GM23338 (cell line): ENCODE results near the gene SSH2. TPM values are rescaled to one million over a fixed set of nuclear protein-coding genes. Genes with fewer than 3 reads are reported as not detected.
"Not testable (repeated sequence)": the region's sequence is repeated elsewhere in the genome, so short reads cannot be mapped to it uniquely, and the experiment has no call there.

Source experiments
- ATAC-seq: fragments of 200-7000 bp; cut with Tn5 transposase; 3 replicates; pipeline ENCODE4 v1.9.1; 2020
- DNase-seq: peaks from one replicate; pipeline ENCODE4 v3.0.0-alpha.2; 2015; ENCODE audit warnings: low spot score
- H2AFZ ChIP-seq: fragments of 200-600 bp; sonication (generic); 2 replicates; pipeline ENCODE4 v1.8.0; 2016; ENCODE audit warnings: antibody characterized with exemption, mild to moderate bottlenecking, moderate library complexity
- H3F3A ChIP-seq: fragments of 200-600 bp; sonication (generic); replicated peaks from 2 replicates; pipeline ENCODE4 v1.8.0; 2017; ENCODE audit warnings: antibody characterized with exemption, mixed run types, low read depth
- H3K27ac ChIP-seq: fragments of 200-600 bp; sonication (generic); 2 replicates; pipeline ENCODE4 v1.6.1; 2016; ENCODE audit warnings: low read depth
- H3K27me3 ChIP-seq: fragments of 200-600 bp; sonication (generic); 2 replicates; pipeline ENCODE4 v1.8.0; 2016; ENCODE audit warnings: mild to moderate bottlenecking, mixed run types, moderate library complexity; ENCODE audit not compliant: insufficient read depth
- H3K36me3 ChIP-seq: fragments of 200-600 bp; sonication (generic); 2 replicates; pipeline ENCODE4 v1.8.0; 2016; ENCODE audit warnings: mild to moderate bottlenecking; ENCODE audit not compliant: insufficient read depth
- H3K4me1 ChIP-seq: fragments of 200-600 bp; sonication (generic); 2 replicates; pipeline ENCODE4 v1.8.0; 2016; ENCODE audit warnings: mild to moderate bottlenecking, moderate library complexity; ENCODE audit not compliant: insufficient read depth
- H3K4me2 ChIP-seq: fragments of 200-600 bp; sonication (generic); 2 replicates; pipeline ENCODE4 v1.7.1; 2017; ENCODE audit warnings: mixed run types
- H3K4me3 ChIP-seq: fragments of 200-600 bp; sonication (generic); 2 replicates; pipeline ENCODE4 v1.6.1; 2016; ENCODE audit warnings: mixed run types
- H3K79me2 ChIP-seq: fragments of 200-600 bp; sonication (generic); replicated peaks from 2 replicates; pipeline ENCODE4 v1.8.0; 2017; ENCODE audit warnings: mild to moderate bottlenecking; ENCODE audit not compliant: insufficient read depth
- H3K9me2 ChIP-seq: fragments of 200-600 bp; sonication (generic); 2 replicates; pipeline ENCODE4 v1.8.0; 2017; ENCODE audit not compliant: insufficient read depth
- H4K20me1 ChIP-seq: fragments of 200-600 bp; sonication (generic); replicated peaks from 2 replicates; pipeline ENCODE4 v1.8.0; 2017; ENCODE audit warnings: mild to moderate bottlenecking; ENCODE audit not compliant: insufficient read depth
- H3K27ac Mint-ChIP-seq: 2 replicates; pipeline ENCODE4 v1.8.0; 2020; ENCODE audit warnings: inconsistent platforms, mild to moderate bottlenecking, moderate library complexity, mixed read lengths
- H3K27me3 Mint-ChIP-seq: 3 replicates; pipeline ENCODE4 v1.8.0; 2022; ENCODE audit warnings: low read depth, mild to moderate bottlenecking, moderate library complexity, mixed read lengths, inconsistent platforms; ENCODE audit not compliant: insufficient read depth, poor library complexity
- H3K36me3 Mint-ChIP-seq: 3 replicates; pipeline ENCODE4 v1.8.0; 2021; ENCODE audit warnings: low read depth, mild to moderate bottlenecking, inconsistent platforms, moderate library complexity, mixed read lengths
- H3K4me1 Mint-ChIP-seq: 3 replicates; pipeline ENCODE4 v1.8.0; 2020; ENCODE audit warnings: mild to moderate bottlenecking, inconsistent platforms, mixed read lengths
- H3K4me3 Mint-ChIP-seq: 3 replicates; pipeline ENCODE4 v1.8.0; 2021; ENCODE audit warnings: moderate library complexity, mild to moderate bottlenecking, inconsistent platforms, mixed read lengths
- H3K9me3 Mint-ChIP-seq: 3 replicates; pipeline ENCODE4 v1.8.0; 2020; ENCODE audit warnings: moderate library complexity, mild to moderate bottlenecking, inconsistent platforms, mixed read lengths
- CREB1 ChIP-seq: fragments of 250-450 bp; sonication (Bioruptor Pico); IDR thresholded peaks from 2 replicates; pipeline ENCODE4 v1.5.0; 2020; ENCODE audit warnings: low read depth, mild to moderate bottlenecking, moderate library complexity
- EZH2phosphoT487 ChIP-seq: fragments of 200-600 bp; sonication (generic); IDR thresholded peaks from one replicate; pipeline ENCODE4 v1.8.1; 2018; ENCODE audit warnings: antibody characterized with exemption; ENCODE audit not compliant: unreplicated experiment
- JUNB ChIP-seq: IDR thresholded peaks from one replicate; pipeline ENCODE4 v1.6.1; 2016; ENCODE audit warnings: antibody characterized with exemption; ENCODE audit not compliant: unreplicated experiment
- NANOG ChIP-seq: IDR thresholded peaks from 2 replicates; pipeline ENCODE4 v1.6.1; 2016; ENCODE audit warnings: antibody characterized with exemption, borderline replicate concordance
- POLR2AphosphoS5 ChIP-seq: IDR thresholded peaks from 2 replicates; pipeline ENCODE4 v1.6.1; 2016; ENCODE audit warnings: antibody characterized with exemption, low read depth
- STAT1 ChIP-seq: IDR thresholded peaks from one replicate; pipeline ENCODE4 v1.6.1; 2016; ENCODE audit warnings: antibody characterized with exemption; ENCODE audit not compliant: unreplicated experiment
- ZNF114 ChIP-seq: fragments of 250-450 bp; sonication (Bioruptor Pico); IDR thresholded peaks from 2 replicates; pipeline ENCODE4 v1.5.0; 2020; ENCODE audit warnings: mild to moderate bottlenecking, moderate library complexity
- polyA plus RNA-seq: library from polyadenylated mRNA; unstranded; fragments of >200 nt; fragmentation: Nextera tagmentation; extraction: Ambion mirVana; gene quantifications from 2 replicates; pipeline ENCODE4 v1.2.1, GENCODE V29; 2016
- total RNA-seq: library from RNA; depleted of rRNA; stranded (reverse); fragments of >200 nt; shearing (Covaris generic); gene quantifications from 2 replicates; pipeline ENCODE4 v1.2.3, GENCODE V29; 2014
- TF ChIP-seq, protein P1 (sequence below): IDR thresholded peaks from one replicate; pipeline ENCODE4 v1.6.1; 2018; ENCODE audit warnings: antibody characterized with exemption; ENCODE audit not compliant: unreplicated experiment
- TF ChIP-seq, protein P2 (sequence below): fragments of 250-450 bp; sonication (Bioruptor Pico); IDR thresholded peaks from 2 replicates; pipeline ENCODE4 v1.5.0; 2020; ENCODE audit warnings: mild to moderate bottlenecking, moderate library complexity
- TF ChIP-seq, protein P3 (sequence below): IDR thresholded peaks from 2 replicates; pipeline ENCODE4 v1.6.1; 2016; ENCODE audit warnings: antibody characterized with exemption
- TF ChIP-seq, protein P4 (sequence below), 2 experiments: fragments of 200-600 bp in 1 of 2; sonication (generic) in 1 of 2; conservative IDR thresholded peaks; 2 replicates each; pipeline versions ENCODE4 v1.5.1 to v1.6.1; 2016 to 2017; ENCODE audit warnings: antibody characterized with exemption in 2 of 2, low read depth in 2 of 2, mild to moderate bottlenecking in 2 of 2, moderate library complexity in 1 of 2

The SSH2 gene
- total and polyA plus RNA-seq, 2 experiments from 2014 or later = 9.9 to 12.1 TPM

DNA sequence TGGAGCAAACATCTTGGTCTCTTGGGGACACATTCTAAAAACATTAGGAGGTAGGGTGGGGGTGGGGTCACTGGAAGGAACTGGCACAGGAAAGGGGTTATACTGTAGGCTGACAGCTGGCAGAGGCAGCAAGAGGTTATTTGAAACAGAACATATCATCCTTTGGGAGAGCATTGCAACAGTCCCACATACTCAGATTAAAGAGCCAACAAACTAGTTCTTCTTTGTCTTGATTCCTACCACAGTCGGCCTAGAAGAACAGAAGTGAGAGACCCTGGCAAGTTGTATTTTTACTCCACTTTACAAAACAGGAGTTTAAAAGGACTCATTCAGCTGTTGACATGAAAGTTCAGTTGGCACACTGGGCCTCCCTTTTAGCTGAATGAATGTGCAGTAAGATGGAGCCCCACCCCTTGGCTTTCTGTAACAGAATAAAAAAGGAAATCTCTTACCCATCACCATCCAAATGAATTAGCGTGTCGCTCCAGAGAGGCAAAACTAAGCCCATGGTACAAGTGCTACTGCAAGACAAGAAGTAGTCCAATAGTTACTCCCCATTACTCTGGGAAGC is 252.7 kb downstream of the SSH2 start:
- no peaks in the 10 kb centered on the region for H3K36me3 Mint-ChIP-seq
- H3K36me3 ChIP-seq = no peaks in the 10 kb centered on the region
- no peak for TF ChIP-seq ZNF114 (CRISPR knock-in tag)
- TF ChIP-seq EZH2phosphoT487 = no peak
- TF ChIP-seq, protein P1, sequence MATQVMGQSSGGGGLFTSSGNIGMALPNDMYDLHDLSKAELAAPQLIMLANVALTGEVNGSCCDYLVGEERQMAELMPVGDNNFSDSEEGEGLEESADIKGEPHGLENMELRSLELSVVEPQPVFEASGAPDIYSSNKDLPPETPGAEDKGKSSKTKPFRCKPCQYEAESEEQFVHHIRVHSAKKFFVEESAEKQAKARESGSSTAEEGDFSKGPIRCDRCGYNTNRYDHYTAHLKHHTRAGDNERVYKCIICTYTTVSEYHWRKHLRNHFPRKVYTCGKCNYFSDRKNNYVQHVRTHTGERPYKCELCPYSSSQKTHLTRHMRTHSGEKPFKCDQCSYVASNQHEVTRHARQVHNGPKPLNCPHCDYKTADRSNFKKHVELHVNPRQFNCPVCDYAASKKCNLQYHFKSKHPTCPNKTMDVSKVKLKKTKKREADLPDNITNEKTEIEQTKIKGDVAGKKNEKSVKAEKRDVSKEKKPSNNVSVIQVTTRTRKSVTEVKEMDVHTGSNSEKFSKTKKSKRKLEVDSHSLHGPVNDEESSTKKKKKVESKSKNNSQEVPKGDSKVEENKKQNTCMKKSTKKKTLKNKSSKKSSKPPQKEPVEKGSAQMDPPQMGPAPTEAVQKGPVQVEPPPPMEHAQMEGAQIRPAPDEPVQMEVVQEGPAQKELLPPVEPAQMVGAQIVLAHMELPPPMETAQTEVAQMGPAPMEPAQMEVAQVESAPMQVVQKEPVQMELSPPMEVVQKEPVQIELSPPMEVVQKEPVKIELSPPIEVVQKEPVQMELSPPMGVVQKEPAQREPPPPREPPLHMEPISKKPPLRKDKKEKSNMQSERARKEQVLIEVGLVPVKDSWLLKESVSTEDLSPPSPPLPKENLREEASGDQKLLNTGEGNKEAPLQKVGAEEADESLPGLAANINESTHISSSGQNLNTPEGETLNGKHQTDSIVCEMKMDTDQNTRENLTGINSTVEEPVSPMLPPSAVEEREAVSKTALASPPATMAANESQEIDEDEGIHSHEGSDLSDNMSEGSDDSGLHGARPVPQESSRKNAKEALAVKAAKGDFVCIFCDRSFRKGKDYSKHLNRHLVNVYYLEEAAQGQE = no peak
- no peak for TF ChIP-seq JUNB
- TF ChIP-seq STAT1 = no peak
- TF ChIP-seq, protein P2, sequence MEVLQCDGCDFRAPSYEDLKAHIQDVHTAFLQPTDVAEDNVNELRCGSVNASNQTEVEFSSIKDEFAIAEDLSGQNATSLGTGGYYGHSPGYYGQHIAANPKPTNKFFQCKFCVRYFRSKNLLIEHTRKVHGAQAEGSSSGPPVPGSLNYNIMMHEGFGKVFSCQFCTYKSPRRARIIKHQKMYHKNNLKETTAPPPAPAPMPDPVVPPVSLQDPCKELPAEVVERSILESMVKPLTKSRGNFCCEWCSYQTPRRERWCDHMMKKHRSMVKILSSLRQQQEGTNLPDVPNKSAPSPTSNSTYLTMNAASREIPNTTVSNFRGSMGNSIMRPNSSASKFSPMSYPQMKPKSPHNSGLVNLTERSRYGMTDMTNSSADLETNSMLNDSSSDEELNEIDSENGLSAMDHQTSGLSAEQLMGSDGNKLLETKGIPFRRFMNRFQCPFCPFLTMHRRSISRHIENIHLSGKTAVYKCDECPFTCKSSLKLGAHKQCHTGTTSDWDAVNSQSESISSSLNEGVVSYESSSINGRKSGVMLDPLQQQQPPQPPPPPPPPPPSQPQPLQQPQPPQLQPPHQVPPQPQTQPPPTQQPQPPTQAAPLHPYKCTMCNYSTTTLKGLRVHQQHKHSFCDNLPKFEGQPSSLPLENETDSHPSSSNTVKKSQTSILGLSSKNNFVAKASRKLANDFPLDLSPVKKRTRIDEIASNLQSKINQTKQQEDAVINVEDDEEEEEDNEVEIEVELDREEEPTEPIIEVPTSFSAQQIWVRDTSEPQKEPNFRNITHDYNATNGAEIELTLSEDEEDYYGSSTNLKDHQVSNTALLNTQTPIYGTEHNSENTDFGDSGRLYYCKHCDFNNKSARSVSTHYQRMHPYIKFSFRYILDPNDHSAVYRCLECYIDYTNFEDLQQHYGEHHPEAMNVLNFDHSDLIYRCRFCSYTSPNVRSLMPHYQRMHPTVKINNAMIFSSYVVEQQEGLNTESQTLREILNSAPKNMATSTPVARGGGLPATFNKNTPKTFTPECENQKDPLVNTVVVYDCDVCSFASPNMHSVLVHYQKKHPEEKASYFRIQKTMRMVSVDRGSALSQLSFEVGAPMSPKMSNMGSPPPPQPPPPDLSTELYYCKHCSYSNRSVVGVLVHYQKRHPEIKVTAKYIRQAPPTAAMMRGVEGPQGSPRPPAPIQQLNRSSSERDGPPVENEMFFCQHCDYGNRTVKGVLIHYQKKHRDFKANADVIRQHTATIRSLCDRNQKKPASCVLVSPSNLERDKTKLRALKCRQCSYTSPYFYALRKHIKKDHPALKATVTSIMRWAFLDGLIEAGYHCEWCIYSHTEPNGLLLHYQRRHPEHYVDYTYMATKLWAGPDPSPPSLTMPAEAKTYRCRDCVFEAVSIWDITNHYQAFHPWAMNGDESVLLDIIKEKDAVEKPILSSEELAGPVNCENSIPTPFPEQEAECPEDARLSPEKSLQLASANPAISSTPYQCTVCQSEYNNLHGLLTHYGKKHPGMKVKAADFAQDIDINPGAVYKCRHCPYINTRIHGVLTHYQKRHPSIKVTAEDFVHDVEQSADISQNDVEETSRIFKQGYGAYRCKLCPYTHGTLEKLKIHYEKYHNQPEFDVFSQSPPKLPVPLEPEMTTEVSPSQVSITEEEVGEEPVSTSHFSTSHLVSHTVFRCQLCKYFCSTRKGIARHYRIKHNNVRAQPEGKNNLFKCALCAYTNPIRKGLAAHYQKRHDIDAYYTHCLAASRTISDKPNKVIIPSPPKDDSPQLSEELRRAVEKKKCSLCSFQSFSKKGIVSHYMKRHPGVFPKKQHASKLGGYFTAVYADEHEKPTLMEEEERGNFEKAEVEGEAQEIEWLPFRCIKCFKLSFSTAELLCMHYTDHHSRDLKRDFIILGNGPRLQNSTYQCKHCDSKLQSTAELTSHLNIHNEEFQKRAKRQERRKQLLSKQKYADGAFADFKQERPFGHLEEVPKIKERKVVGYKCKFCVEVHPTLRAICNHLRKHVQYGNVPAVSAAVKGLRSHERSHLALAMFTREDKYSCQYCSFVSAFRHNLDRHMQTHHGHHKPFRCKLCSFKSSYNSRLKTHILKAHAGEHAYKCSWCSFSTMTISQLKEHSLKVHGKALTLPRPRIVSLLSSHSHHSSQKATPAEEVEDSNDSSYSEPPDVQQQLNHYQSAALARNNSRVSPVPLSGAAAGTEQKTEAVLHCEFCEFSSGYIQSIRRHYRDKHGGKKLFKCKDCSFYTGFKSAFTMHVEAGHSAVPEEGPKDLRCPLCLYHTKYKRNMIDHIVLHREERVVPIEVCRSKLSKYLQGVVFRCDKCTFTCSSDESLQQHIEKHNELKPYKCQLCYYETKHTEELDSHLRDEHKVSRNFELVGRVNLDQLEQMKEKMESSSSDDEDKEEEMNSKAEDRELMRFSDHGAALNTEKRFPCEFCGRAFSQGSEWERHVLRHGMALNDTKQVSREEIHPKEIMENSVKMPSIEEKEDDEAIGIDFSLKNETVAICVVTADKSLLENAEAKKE (CRISPR knock-in tag) = no peak
- TF ChIP-seq, protein P3, sequence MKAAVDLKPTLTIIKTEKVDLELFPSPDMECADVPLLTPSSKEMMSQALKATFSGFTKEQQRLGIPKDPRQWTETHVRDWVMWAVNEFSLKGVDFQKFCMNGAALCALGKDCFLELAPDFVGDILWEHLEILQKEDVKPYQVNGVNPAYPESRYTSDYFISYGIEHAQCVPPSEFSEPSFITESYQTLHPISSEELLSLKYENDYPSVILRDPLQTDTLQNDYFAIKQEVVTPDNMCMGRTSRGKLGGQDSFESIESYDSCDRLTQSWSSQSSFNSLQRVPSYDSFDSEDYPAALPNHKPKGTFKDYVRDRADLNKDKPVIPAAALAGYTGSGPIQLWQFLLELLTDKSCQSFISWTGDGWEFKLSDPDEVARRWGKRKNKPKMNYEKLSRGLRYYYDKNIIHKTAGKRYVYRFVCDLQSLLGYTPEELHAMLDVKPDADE = no peak
- no peak for TF ChIP-seq CREB1 (CRISPR knock-in tag)
- TF ChIP-seq, protein P4, sequence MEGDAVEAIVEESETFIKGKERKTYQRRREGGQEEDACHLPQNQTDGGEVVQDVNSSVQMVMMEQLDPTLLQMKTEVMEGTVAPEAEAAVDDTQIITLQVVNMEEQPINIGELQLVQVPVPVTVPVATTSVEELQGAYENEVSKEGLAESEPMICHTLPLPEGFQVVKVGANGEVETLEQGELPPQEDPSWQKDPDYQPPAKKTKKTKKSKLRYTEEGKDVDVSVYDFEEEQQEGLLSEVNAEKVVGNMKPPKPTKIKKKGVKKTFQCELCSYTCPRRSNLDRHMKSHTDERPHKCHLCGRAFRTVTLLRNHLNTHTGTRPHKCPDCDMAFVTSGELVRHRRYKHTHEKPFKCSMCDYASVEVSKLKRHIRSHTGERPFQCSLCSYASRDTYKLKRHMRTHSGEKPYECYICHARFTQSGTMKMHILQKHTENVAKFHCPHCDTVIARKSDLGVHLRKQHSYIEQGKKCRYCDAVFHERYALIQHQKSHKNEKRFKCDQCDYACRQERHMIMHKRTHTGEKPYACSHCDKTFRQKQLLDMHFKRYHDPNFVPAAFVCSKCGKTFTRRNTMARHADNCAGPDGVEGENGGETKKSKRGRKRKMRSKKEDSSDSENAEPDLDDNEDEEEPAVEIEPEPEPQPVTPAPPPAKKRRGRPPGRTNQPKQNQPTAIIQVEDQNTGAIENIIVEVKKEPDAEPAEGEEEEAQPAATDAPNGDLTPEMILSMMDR (conservative IDR thresholded peaks at IDR 0.05; ENCODE audit: low read depth in 2 of 2) = no peak
- no peak for TF ChIP-seq POLR2AphosphoS5
- TF ChIP-seq NANOG = no peak
- H3K4me1 ChIP-seq = no peaks in the 10 kb centered on the region
- DNase-seq = no peak
- H3K27me3 ChIP-seq = no peaks in the 10 kb centered on the region
- no peak for ATAC-seq
- no peaks in the 10 kb centered on the region for H3K9me3 Mint-ChIP-seq
- H3K4me3 ChIP-seq = no peak overlapping the region
- H3K9me2 ChIP-seq = no peaks in the 10 kb centered on the region
- H3K27me3 Mint-ChIP-seq = peaks cover 2% of the 10 kb centered on the region
- no peak overlapping the region for H3K4me2 ChIP-seq
- H3F3A ChIP-seq = no peaks in the 10 kb centered on the region
- no peak overlapping the region for H3K27ac ChIP-seq
- no peak overlapping the region for H2AFZ ChIP-seq
- no peaks in the 10 kb centered on the region for H3K79me2 ChIP-seq
- no peak overlapping the region; the same call in 1 of the 2 replicates for H3K27ac Mint-ChIP-seq
- H4K20me1 ChIP-seq = no peaks in the 10 kb centered on the region
- no peak overlapping the region for H3K4me3 Mint-ChIP-seq
- peaks cover 8% of the 10 kb centered on the region; the same call in 2 of the 3 replicates for H3K4me1 Mint-ChIP-seq

DNA sequence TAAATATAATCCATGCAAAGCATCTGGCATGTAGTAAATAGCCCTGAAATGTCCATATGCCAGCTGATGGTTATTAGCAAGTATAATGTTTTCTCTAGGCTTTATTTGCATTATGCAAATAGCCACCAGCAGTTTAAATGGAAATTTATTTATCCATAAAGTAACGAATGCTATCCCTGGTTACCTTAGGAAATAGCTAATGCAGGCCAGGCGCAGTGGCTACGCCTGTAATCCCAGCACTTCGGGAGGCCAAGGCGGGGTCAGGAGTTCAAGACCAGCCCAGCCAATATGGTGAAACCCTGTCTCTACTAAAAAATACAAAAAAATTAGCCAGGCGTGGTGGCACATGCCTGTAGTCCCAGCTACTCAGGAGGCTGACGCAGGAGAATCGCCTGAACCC is 254.1 kb downstream of the SSH2 start:
- not testable (repeated sequence) for H3K9me3 Mint-ChIP-seq, ATAC-seq

More for the DNA sequence above, 254.1 kb downstream of the SSH2 start:
- not testable (repeated sequence) for H3K36me3 ChIP-seq, DNase-seq, H4K20me1 ChIP-seq, H3K79me2 ChIP-seq, H3K9me2 ChIP-seq, H3K4me1 ChIP-seq, H3K4me2 ChIP-seq, H3K4me3 ChIP-seq, H3K36me3 Mint-ChIP-seq, H3K4me1 Mint-ChIP-seq, H3K27ac Mint-ChIP-seq, H3F3A ChIP-seq, H3K4me3 Mint-ChIP-seq, H3K27me3 Mint-ChIP-seq, H3K27ac ChIP-seq, H2AFZ ChIP-seq, H3K27me3 ChIP-seq
